ENCODE data around the gene RCAN2.

The RCAN2 gene

GRCh38 chr6:46293641-46294316 is 197.5 kb downstream of the RCAN2 start:
- DNase-seq (ENCODE audit: low spot score) (no peak), FAIRE-seq (no peak)

GRCh38 chr6:46291880-46292279 is 199.4 kb downstream of the RCAN2 start:
- DNase-seq (ENCODE audit: low spot score) (no peak), FAIRE-seq (no peak)

GRCh38 chr6:46291275-46291633 is 200.0 kb downstream of the RCAN2 start:
- FAIRE-seq: no peak

GRCh38 chr6:46290421-46291274 is 200.6 kb downstream of the RCAN2 start:
- DNase-seq (ENCODE audit: low spot score) (no peak), FAIRE-seq (no peak)

More at GRCh38 chr6:46291275-46291633, 200.0 kb downstream of the RCAN2 start:
- DNase-seq (ENCODE audit: low spot score): no peak

- no peak for DNase-seq (ENCODE audit: low spot score)
- no peak for FAIRE-seq
Measured at GRCh38 chr6:46289898-46290297, 201.4 kb downstream of the RCAN2 start.

GRCh38 chr6:46288835-46289234 is 202.4 kb downstream of the RCAN2 start:
- no peak for FAIRE-seq
- DNase-seq (ENCODE audit: low spot score): no peak

GRCh38 chr6:46287681-46288080 is 203.6 kb downstream of the RCAN2 start:
- DNase-seq (ENCODE audit: low spot score): no peak
- FAIRE-seq: no peak

GRCh38 chr6:46287043-46287442 is 204.2 kb downstream of the RCAN2 start:
- DNase-seq (ENCODE audit: low spot score) (no peak), FAIRE-seq (no peak)

GRCh38 chr6:46284475-46284874 is 206.8 kb downstream of the RCAN2 start:
- DNase-seq (ENCODE audit: low spot score) (no peak), FAIRE-seq (no peak)

- DNase-seq (ENCODE audit: low spot score) (no peak), FAIRE-seq (no peak)
Measured at GRCh38 chr6:46281110-46281509, 210.1 kb downstream of the RCAN2 start.

- DNase-seq (ENCODE audit: low spot score) (no peak), FAIRE-seq (no peak)
Measured at GRCh38 chr6:46279874-46280273, 211.4 kb downstream of the RCAN2 start.

- FAIRE-seq (no peak), DNase-seq (ENCODE audit: low spot score) (no peak)
Measured at GRCh38 chr6:46276576-46277142, 214.6 kb downstream of the RCAN2 start.

GRCh38 chr6:46274502-46274901 is 216.7 kb downstream of the RCAN2 start:
- DNase-seq (ENCODE audit: low spot score): no peak
- no peak for FAIRE-seq

- DNase-seq (ENCODE audit: low spot score) (no peak), FAIRE-seq (no peak)
Measured at GRCh38 chr6:46273911-46274310, 217.3 kb downstream of the RCAN2 start.

- no peak for FAIRE-seq
- DNase-seq (ENCODE audit: low spot score): no peak
Measured at GRCh38 chr6:46271728-46272127, 219.5 kb downstream of the RCAN2 start.

- no peak for DNase-seq (ENCODE audit: low spot score)
- no peak for FAIRE-seq
Measured at GRCh38 chr6:46271107-46271506, 220.1 kb downstream of the RCAN2 start.

- no peak for DNase-seq (ENCODE audit: low spot score)
- no peak for FAIRE-seq
Measured at GRCh38 chr6:46270336-46270735, 220.9 kb downstream of the RCAN2 start.

GRCh38 chr6:46269447-46270229 is 221.6 kb downstream of the RCAN2 start:
- DNase-seq (ENCODE audit: low spot score): no peak
- no peak for FAIRE-seq

- FAIRE-seq (no peak), DNase-seq (ENCODE audit: low spot score) (no peak)
Measured at GRCh38 chr6:46267515-46267914, 223.7 kb downstream of the RCAN2 start.

GRCh38 chr6:46265373-46265772 is 225.9 kb downstream of the RCAN2 start:
- DNase-seq (ENCODE audit: low spot score): no peak

GRCh38 chr6:46263707-46264086 is 227.6 kb downstream of the RCAN2 start:
- FAIRE-seq (no peak), DNase-seq (ENCODE audit: low spot score) (no peak)

More at GRCh38 chr6:46265373-46265772, 225.9 kb downstream of the RCAN2 start:
- no peak for FAIRE-seq
